ENCODE measurements around the gene WRAP53.

WRAP53 gene

DNA sequence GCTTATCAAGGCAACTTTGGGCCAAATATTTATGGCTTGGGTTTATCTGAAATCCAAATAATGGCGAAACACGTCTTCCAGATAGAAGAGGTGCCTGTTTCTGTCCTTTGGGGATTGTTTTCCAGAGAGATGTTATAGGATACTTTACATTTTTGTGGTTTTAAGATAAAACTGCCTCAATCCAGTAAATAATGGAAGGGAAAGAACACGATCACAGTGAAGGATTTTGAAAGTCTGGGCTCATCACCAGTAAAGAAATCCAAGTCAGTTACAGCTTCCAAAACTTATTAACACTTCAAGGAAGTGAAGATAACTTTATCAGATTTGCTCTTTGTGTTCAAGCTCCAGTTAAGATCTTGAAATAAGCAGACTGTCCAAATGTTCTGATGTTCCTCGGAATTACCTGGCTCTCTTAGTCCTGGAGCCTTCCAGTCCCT, 59.4 kb downstream of the WRAP53 start:
- DNase-seq: no peak

DNA sequence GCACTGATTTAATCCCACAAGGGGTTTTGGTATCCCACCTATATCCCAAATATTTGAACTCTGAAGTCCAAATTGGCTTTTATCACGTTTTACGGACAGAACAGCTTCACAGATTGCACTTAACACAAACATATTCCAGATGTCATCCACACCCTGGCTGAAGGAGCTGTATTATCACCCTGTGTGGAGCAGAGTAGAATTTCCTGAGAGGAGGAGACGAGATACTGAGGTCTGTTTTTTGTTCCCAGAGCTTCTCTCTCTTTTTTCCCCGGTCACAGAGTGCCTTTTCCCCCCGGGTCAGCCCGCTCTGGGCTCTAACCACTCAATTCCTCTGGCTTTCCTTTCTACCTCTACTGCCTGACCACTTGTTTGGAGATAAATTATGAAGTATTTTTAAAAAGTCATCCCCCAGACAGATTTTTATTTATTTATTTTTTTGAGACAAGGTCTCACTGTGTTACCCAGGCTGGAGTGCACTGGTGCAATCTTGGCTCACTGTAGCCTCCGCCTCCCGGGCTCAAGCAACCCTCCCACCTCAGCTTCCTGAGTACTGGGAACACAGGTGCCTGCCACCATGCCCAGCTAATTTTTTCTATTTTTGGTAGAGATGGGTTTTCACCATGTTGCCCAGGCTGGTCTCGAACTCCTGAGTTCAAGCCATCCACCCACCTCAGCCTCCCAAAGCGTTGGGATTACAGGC, 59.9 kb downstream of the WRAP53 start:
- no peak for DNase-seq

DNA sequence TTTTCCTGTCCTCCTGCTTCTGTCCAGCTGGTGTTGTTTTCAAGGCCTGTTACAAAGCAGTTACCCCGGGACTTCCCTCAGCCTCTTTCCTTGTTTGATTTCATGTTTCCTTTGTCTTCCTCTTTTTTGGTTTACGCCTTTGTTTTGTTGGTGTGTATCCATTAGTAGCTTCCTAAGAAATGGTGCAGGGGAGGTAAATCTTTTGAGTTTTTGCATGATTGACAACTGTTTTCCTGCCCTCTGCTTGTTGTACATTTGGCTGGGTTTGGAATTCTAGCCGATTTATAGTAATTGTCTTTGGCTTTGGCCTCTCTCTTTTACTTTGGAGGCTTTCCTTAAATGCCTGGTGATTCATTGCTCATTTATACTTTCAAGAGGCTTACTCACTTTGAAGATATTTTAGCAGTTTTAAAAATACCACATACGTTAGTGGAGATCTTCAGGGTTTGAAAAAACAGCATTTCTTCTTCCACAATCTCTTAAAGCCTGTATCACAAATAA, 62.1 kb downstream of the WRAP53 start:
- no peak for DNase-seq
